Fibroblast of villous mesenchyme (primary cell): ENCODE data around the gene PLD5. TPM values are rescaled to one million over a fixed set of nuclear protein-coding genes. Genes with fewer than 3 reads are reported as not detected.
"Not testable (repeated sequence)": the region's sequence is repeated elsewhere in the genome, so short reads cannot be mapped to it uniquely, and the experiment has no call there.

ENCODE experiments used
- DNase-seq: peaks from one replicate; pipeline ENCODE4 v3.0.0-alpha.2; 2010; ENCODE audit warnings: low read depth
- H3K4me3 ChIP-seq: 2 replicates; pipeline ENCODE4 v1.5.1; 2011; ENCODE audit warnings: low read depth, mild to moderate bottlenecking, low read length
- total RNA-seq: library from RNA; depleted of rRNA; stranded (reverse); fragments of >200 nt; gene quantifications from 2 replicates; pipeline ENCODE4 v1.2.3, GENCODE V29; 2012
- TF ChIP-seq, protein P1 (sequence below): IDR thresholded peaks from 2 replicates; pipeline ENCODE4 v1.5.1; 2012; ENCODE audit warnings: low read depth, mild to moderate bottlenecking, low read length; ENCODE audit not compliant: insufficient read depth

The PLD5 gene
- total RNA-seq, 1 donor = not detected

DNA sequence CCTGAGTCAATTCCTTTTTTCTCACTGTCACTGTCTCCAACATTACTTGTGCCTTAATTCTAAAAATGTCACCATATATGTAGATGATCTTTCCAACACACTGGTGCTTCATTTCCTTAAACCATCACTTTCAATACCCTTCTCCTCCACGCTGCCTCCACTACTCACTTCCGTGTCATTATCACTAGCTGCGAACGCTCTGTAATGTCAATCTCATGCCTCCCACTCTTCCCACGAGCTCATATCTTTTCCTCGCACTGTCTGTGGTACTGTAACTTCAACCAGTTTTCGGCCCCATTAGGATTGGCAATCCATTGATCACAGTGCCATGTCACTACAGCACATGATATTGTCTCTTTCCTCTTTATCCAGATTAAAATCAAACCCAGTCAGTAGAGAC is 61.6 kb downstream of the PLD5 start:
- TF ChIP-seq, protein P1, sequence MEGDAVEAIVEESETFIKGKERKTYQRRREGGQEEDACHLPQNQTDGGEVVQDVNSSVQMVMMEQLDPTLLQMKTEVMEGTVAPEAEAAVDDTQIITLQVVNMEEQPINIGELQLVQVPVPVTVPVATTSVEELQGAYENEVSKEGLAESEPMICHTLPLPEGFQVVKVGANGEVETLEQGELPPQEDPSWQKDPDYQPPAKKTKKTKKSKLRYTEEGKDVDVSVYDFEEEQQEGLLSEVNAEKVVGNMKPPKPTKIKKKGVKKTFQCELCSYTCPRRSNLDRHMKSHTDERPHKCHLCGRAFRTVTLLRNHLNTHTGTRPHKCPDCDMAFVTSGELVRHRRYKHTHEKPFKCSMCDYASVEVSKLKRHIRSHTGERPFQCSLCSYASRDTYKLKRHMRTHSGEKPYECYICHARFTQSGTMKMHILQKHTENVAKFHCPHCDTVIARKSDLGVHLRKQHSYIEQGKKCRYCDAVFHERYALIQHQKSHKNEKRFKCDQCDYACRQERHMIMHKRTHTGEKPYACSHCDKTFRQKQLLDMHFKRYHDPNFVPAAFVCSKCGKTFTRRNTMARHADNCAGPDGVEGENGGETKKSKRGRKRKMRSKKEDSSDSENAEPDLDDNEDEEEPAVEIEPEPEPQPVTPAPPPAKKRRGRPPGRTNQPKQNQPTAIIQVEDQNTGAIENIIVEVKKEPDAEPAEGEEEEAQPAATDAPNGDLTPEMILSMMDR = no peak
- DNase-seq = no peak
- H3K4me3 ChIP-seq = no peak overlapping the region

DNA sequence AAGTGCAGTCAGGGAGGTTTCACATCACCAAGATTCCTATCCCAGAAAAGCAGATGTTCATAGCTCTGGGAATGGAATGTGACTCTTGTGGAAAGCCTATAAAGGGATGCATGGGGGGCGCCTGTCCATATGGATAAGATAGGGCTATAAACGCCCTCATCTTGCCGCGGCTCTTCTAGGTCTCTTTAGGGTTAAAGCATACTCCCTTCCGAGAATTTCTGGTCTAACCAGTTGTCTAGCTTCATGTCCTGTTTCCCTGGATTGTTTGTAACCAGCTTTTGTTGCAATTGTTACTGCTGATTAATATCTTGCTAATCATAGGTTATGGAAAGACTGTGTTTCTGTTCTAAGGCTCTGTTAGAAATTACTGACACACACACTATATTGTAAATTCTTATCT is 64.8 kb downstream of the PLD5 start:
- not testable (repeated sequence) for DNase-seq, H3K4me3 ChIP-seq

GRCh38 chr1:242456726-242457269 is 67.7 kb downstream of the PLD5 start:
- no peak overlapping the region for H3K4me3 ChIP-seq
- DNase-seq = no peak

DNA sequence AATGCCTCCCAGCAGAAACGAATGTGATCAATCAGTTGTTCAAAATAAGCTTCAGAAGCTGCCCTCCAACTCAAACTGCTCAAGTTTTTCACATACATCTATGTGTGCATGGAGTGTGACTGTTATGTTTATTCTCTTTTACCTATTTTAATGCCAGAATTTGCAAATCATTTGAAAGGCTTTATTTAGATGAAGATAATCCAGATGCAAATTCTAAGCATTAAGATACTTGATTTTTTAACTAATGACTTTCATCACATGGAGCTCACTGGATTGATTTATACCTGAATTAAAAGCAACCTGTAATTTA is 69.5 kb downstream of the PLD5 start:
- TF ChIP-seq, protein P1 = no peak
- no peak for DNase-seq
- no peak overlapping the region for H3K4me3 ChIP-seq

More at GRCh38 chr1:242456726-242457269, 67.7 kb downstream of the PLD5 start:
- TF ChIP-seq, protein P1 = no peak

DNA sequence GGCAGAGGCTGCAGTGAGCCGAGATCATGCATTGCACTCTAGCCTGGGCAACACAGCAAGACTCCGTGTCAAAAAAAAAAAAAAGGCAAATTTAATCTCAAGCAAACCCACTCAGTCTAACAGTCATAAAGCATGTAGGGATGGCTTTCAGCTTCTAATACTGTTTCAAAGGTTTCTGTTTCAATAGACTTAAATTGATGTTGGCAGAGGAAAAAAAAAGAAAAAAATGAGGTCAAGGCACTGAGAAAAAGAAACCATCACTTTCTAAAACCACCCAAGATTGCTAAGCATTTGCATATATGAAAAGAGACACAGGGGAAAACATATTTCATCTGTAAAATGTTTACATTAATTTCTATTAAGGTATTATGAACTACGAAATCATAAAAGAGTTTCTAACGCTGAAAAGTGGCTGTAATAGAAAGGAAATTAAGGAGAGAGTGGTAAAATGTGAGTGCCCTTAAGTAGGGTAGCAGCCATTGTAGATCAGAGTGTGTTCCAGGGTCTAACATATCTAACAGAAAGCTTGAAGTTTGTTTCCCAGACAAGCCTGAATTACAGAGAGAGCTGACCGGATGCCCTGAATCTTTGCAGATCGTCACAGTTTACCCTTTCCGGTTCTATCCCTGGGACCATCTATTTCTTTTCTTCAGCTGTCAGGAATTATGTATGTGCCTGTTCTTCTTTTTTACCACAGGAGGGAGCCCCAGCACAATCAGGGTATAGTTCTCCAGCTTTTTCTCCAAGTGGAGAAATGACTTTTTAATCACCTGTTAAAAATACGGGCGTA is 70.0 kb downstream of the PLD5 start:
- H3K4me3 ChIP-seq = no peak overlapping the region
- TF ChIP-seq, protein P1 = peak; percentile 48
- peak; percentile 36 for DNase-seq

- no peak overlapping the region for H3K4me3 ChIP-seq
- TF ChIP-seq, protein P1 = no peak
- no peak for DNase-seq
Observed at GRCh38 chr1:242452573-242452972, 71.9 kb downstream of the PLD5 start.

DNA sequence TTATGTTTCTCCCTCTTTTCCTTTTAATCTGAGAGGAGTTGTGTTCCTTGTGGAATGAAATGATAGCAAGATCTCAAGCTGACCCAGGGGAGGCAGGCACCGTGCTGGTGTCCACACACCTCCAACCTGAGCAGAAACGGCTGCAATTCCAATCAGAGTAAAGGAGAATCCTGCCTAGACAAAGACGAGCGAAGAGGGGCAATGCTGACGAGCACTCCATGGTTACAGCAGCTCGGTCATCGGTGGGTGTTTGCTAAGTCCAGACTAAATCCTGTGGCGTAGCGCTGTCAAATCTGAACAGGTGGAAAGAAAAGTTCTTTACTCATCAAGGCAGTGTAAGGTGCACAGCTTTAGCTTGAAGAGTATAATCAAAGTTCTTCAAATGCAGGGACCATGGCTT is 74.8 kb downstream of the PLD5 start:
- TF ChIP-seq, protein P1 = no peak
- H3K4me3 ChIP-seq = no peak overlapping the region
- DNase-seq = no peak
